Activated naive CD4-positive, alpha-beta T cell treated with anti-CD3 and anti-CD28 coated beads, Interleukin-2, amount 50 U/mL, for 16 hours (primary cell): ENCODE results near the gene EFHD1.
"Not testable (repeated sequence)": the region's sequence is repeated elsewhere in the genome, so short reads cannot be mapped to it uniquely, and the experiment has no call there.

Experiments used
- DNase-seq: peaks from one replicate; pipeline ENCODE4 v3.0.0-alpha.2; 2020

The EFHD1 gene

GRCh38 chr2:232697807-232698110 is 64.4 kb downstream of the EFHD1 start:
- no peak for DNase-seq

- no peak for DNase-seq
Observed at GRCh38 chr2:232698556-232699091, 65.2 kb downstream of the EFHD1 start.

GRCh38 chr2:232699110-232699509 is 65.7 kb downstream of the EFHD1 start:
- DNase-seq = no peak

DNA sequence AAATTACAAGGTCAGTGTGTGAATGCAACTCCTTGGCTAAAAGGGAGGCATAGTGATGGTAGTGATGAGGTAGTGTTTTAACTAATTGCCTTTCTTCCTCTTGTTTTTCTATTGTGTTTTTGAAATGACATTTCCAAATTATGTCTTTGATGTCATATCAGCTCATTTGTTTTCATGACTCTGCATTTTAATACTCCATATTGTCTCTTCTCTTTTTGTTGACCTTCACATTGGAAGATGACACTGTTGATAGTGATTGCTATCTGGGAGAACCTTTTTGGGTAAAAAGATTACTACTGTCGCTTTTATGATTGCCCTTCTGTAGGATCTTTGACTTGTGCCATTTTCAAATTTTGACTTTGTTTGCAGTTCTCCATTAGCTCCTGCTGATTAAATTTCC is 66.8 kb downstream of the EFHD1 start:
- DNase-seq = no peak

DNA sequence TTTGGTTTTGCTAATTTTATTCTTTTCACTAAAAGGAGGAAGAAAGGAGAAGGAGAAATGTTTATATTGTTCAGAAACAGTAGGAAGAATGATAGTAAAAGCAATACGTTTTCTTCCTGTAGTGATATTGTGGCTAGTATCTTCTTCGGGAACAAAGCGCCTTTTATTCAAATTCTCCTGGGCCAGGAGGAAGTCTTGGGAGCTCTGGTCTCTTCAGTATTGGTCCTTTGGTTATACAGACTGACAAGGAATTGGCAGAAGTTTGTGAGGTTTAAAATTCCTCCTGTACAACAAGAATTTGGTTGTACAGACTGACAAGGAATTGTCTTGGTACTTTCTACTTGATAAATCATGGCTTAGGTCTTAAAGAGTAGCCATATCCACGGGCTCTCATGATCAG is 73.7 kb downstream of the EFHD1 start:
- no peak for DNase-seq

DNA sequence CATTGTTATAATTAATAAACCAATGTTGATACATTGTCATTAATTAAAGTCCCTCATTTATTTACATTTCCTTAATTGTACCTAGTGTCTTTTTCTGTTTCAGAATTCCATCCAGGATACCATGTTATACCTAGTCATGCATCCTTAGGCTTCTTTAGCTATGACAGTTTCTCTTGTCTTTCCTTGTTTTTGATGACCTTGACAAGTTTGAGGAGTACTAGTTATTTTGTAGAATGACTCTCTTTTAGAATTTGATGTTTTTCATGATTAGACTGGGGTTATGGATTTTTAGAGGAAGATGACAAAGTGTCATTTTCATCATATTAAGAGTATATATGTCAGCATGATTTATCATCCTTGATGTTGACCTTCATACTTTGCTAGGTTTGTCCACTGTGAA is 80.1 kb downstream of the EFHD1 start:
- DNase-seq = no peak

GRCh38 chr2:232714969-232715368 is 81.6 kb downstream of the EFHD1 start:
- DNase-seq = no peak

DNA sequence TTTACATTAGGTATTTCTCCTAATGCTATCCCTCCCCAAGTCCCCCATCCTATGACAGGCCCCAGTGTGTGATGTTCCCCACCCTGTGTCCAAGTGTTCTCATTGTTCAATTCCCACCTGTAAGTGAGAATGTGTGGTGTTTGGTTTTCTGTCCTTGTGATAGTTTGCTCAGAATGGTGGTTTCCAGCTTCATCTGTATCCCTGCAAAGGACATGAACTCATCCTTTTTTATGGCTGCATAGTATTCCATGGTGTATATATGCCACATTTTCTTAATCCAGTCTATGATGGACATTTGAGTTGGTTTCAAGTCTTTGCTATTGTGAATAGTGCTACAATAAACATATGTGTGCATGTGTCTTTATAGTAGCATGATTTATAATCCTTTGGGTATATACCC is 86.7 kb downstream of the EFHD1 start:
- DNase-seq = not testable (repeated sequence)

DNA sequence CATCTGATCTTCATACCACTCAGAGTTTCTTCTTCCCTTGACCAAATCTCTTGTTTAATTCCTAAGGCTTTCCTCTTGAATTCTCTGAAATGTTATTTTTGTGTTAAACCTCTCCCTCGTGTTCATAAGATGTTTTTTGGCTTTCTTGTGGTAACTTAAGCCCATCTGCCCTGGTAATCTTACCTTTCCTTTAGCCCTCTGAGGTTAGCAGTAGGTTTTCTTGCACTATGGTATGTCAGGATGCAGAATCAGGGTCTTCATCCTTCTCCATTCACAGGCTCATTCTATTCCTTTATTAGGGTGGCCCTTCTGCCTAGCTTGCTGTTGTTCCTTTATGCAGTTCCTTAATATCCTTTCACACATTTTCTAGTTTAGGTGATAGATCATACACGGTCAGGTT is 87.9 kb downstream of the EFHD1 start:
- DNase-seq = no peak

GRCh38 chr2:232721882-232722281 is 88.5 kb downstream of the EFHD1 start:
- DNase-seq = no peak

DNA sequence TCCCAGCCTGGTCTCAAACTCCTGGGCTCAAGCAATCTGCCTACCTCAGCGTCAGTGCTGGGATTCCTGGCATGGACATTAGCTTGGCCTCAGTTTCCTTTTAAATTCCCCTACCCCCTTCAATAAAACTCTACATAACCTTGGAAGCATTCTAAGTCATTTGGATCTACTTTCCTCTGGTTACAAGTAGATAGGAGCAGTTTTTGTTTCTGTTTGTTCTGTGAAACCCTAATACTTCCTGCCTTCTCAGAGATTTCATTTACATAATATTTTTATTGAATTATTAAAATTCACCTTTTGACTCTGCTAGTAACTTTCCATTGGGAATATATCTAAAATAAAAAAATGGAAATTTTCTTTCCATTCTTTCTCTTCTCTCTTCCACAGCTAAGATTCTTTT is 89.6 kb downstream of the EFHD1 start:
- DNase-seq = no peak

DNA sequence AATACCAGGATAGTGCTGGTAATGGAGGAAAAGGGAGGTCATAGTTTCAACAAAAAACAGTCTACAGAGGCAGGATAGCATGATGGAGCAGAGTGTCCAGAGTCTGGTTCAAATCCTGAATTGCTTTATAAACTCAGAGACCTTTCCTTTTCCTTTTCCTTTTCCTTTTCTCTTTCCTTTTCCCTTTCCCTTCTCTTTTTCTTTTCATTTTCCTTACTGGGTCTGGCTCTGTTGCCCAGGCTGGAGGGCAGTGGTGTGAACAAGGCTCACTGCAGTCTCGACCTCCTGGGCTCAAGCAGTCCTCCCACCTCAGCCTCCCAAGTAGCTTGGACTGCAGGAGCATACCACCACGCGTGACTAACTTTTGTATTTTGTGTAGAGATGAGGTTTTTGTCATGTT is 95.4 kb downstream of the EFHD1 start:
- no peak for DNase-seq

DNA sequence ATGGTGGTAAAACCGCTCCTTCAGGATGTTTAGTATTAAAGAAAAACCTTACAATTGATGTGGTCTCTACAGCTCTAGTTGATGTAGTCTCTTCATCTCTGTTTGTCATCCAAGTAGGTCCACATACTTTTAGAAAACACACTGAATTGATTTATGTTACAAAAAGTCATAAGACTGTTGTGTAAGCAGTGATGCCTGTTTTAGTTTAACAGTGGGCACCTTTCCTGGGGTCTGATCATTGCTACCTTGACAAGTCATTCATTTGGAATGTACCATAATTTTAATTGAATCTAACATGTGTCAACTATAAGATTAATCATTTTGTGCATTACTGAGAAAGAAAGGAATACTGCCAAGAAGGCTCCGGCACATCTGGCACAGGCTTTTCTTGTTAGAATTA is 98.1 kb downstream of the EFHD1 start:
- no peak for DNase-seq
